ENCODE data around the gene NES. TPM values are rescaled to one million over a fixed set of nuclear protein-coding genes. Genes with fewer than 3 reads are reported as not detected.

Gene NES
- total and polyA plus RNA-seq, 2 experiments from 2014 or later = 3.6 to 13.8 TPM

DNA sequence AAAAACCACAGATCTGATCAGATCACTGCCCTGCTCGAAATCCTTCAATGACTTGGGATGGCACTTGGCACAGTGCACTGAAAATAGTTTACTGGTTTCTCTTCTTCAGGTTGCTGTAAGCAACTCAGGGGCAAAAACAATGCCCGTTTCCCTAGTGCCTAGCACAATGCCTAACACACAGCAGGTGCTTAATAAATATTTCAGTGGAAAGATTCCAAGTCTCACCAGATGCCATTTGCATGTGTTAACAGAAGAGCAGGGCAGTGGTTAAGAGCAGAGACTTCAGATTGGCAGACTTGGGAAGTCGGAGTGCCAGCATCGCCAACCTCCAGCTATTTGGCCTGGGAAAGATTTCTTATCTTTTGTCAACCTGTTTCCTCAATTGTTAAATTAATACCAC lies 40.1 kb upstream of the NES start:
- Histone ChIP-seq H3K4me3 (no peak overlapping the region), H3K9me2 (replicated peaks; ENCODE audit: insufficient read depth) (no peaks in the 10 kb centered on the region), H3K9me3 (ENCODE audit: low read depth) (no peaks in the 10 kb centered on the region), H2AFZ (no peak overlapping the region), H3K4me2 (no peak overlapping the region), H3K4me1 (ENCODE audit: insufficient read depth) (peaks cover 3% of the 10 kb centered on the region), H3K79me2 (no peaks in the 10 kb centered on the region), H3K27ac (no peak overlapping the region), H3K27me3 (no peaks in the 10 kb centered on the region), H3K36me3 (replicated peaks; ENCODE audit: insufficient read depth, low read depth) (no peaks in the 10 kb centered on the region), H4K20me1 (ENCODE audit: insufficient read depth, poor library complexity, severe bottlenecking) (no peaks in the 10 kb centered on the region)
- TF ChIP-seq, protein P1, sequence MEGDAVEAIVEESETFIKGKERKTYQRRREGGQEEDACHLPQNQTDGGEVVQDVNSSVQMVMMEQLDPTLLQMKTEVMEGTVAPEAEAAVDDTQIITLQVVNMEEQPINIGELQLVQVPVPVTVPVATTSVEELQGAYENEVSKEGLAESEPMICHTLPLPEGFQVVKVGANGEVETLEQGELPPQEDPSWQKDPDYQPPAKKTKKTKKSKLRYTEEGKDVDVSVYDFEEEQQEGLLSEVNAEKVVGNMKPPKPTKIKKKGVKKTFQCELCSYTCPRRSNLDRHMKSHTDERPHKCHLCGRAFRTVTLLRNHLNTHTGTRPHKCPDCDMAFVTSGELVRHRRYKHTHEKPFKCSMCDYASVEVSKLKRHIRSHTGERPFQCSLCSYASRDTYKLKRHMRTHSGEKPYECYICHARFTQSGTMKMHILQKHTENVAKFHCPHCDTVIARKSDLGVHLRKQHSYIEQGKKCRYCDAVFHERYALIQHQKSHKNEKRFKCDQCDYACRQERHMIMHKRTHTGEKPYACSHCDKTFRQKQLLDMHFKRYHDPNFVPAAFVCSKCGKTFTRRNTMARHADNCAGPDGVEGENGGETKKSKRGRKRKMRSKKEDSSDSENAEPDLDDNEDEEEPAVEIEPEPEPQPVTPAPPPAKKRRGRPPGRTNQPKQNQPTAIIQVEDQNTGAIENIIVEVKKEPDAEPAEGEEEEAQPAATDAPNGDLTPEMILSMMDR (IDR thresholded peaks at IDR 0.05; ENCODE audit: poor library complexity) = no peak
- TF ChIP-seq EZH2 (IDR thresholded peaks at IDR 0.05; ENCODE audit: borderline replicate concordance) (no peak), EZH2phosphoT487 (IDR thresholded peaks at IDR 0.05; ENCODE audit: low read depth, severe bottlenecking, unreplicated experiment) (no peak)
- no peak for DNase-seq (ENCODE audit: low spot score)
- 94% methylated on average over 4 of the region's 4 CpGs for WGBS (ENCODE audit: low lambda C conversion rate, missing lambda C conversion rate)

DNA sequence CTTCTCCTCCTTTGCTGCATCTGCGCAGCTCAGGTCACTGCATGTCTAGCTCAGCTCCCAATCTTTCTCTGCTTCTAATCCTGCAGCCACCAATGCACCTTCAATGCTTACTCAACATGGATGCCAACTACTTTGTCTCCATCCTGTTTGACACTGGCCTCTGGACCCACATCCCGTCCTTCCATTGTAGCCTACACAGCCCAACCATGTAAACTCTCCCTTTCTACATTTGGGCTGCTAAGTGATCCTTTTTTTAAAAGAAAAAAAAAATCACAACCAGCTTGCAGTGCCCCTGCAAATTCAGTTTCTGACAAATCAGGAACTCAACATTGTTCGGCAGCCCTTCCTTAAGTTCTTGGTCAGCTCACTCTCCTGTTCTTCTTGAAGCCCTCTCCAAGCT lies 37.6 kb upstream of the NES start:
- no peaks in the 10 kb centered on the region for H3K27me3 ChIP-seq
- no peaks in the 10 kb centered on the region for H3K79me2 ChIP-seq
- no peaks in the 10 kb centered on the region for H3K9me2 ChIP-seq (replicated peaks; ENCODE audit: insufficient read depth)
- H3K36me3 ChIP-seq (replicated peaks; ENCODE audit: insufficient read depth, low read depth) = no peaks in the 10 kb centered on the region
- H3K4me2 ChIP-seq = no peak overlapping the region
- peaks cover 27% of the 10 kb centered on the region for H3K4me1 ChIP-seq (ENCODE audit: insufficient read depth)
- DNase-seq (ENCODE audit: low spot score) = no peak
- no peaks in the 10 kb centered on the region for H3K9me3 ChIP-seq (ENCODE audit: low read depth)
- no peaks in the 10 kb centered on the region for H4K20me1 ChIP-seq (ENCODE audit: insufficient read depth, poor library complexity, severe bottlenecking)
- H2AFZ ChIP-seq = no peak overlapping the region
- WGBS (ENCODE audit: low lambda C conversion rate, missing lambda C conversion rate) = 92% methylated on average over 3 of the region's 3 CpGs
- no peak overlapping the region for H3K4me3 ChIP-seq
- H3K27ac ChIP-seq = no peak overlapping the region
- no peak for TF ChIP-seq EZH2 (IDR thresholded peaks at IDR 0.05; ENCODE audit: borderline replicate concordance)
- TF ChIP-seq, protein P1 (IDR thresholded peaks at IDR 0.05; ENCODE audit: poor library complexity) = no peak
- no peak for TF ChIP-seq EZH2phosphoT487 (IDR thresholded peaks at IDR 0.05; ENCODE audit: low read depth, severe bottlenecking, unreplicated experiment)

DNA sequence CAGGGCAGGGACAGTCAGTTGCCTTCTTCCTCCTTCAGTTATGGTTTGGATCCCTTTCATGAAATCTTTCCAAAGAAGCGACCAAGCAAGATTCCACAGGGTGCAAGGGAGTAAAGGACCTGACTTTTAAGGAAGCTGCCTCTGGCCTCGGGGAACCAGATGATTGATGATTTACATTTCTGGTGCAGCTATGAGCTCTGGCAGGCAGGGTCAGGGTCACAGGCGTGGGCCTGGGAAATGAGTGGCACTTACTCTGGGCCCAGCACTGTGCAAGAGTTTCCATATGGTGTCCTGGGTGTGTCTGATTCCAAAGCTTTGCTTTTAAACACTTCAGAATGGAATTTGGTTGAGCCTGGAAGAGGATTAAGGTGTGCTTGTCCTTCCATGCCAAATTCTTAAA lies 35.4 kb upstream of the NES start:
- no peak for DNase-seq (ENCODE audit: low spot score)
- Histone ChIP-seq H2AFZ (no peak overlapping the region), H4K20me1 (ENCODE audit: insufficient read depth, poor library complexity, severe bottlenecking) (no peaks in the 10 kb centered on the region), H3K9me2 (replicated peaks; ENCODE audit: insufficient read depth) (no peaks in the 10 kb centered on the region), H3K27ac (no peak overlapping the region), H3K36me3 (replicated peaks; ENCODE audit: insufficient read depth, low read depth) (no peaks in the 10 kb centered on the region), H3K4me1 (ENCODE audit: insufficient read depth) (peaks cover 49% of the 10 kb centered on the region), H3K79me2 (no peaks in the 10 kb centered on the region), H3K4me3 (no peak overlapping the region), H3K4me2 (no peak overlapping the region), H3K27me3 (no peaks in the 10 kb centered on the region), H3K9me3 (ENCODE audit: low read depth) (no peaks in the 10 kb centered on the region)
- 44% methylated on average over 3 of the region's 3 CpGs for WGBS (ENCODE audit: low lambda C conversion rate, missing lambda C conversion rate)
- TF ChIP-seq EZH2 (IDR thresholded peaks at IDR 0.05; ENCODE audit: borderline replicate concordance) = no peak
- TF ChIP-seq EZH2phosphoT487 (IDR thresholded peaks at IDR 0.05; ENCODE audit: low read depth, severe bottlenecking, unreplicated experiment) = no peak
- TF ChIP-seq, protein P1 (IDR thresholded peaks at IDR 0.05; ENCODE audit: poor library complexity) = no peak
